Cardiac fibroblast (primary cell): ENCODE measurements around the gene GMPR.
A peak's percentile ranks its signal among the peaks of the same experiment; 100 is the strongest.

Source experiments
- DNase-seq, 2 donors: peaks; one replicate each; pipeline versions ENCODE4 v3.0.0 to v3.0.0-alpha.2; 2010; ENCODE audit warnings: low read depth in 2 of 2
- H3K4me3 ChIP-seq, 2 donors: replicated peaks in 1 of 2; 1 replicate in 1 of 2; 2 replicates in 1 of 2; pipeline ENCODE4 v1.5.1; 2011; ENCODE audit warnings: low read depth in 2 of 2, low read length in 2 of 2, mild to moderate bottlenecking in 2 of 2, moderate library complexity in 1 of 2
- TF ChIP-seq, protein P1 (sequence below): IDR thresholded peaks from one replicate; pipeline ENCODE4 v1.5.1; 2011; ENCODE audit warnings: low read depth, mild to moderate bottlenecking, low read length, inconsistent platforms

Gene GMPR

GRCh38 chr6:16313732-16314131 is 75.3 kb downstream of the GMPR start:
- H3K4me3 ChIP-seq, result no peak overlapping the region
- TF ChIP-seq, protein P1, sequence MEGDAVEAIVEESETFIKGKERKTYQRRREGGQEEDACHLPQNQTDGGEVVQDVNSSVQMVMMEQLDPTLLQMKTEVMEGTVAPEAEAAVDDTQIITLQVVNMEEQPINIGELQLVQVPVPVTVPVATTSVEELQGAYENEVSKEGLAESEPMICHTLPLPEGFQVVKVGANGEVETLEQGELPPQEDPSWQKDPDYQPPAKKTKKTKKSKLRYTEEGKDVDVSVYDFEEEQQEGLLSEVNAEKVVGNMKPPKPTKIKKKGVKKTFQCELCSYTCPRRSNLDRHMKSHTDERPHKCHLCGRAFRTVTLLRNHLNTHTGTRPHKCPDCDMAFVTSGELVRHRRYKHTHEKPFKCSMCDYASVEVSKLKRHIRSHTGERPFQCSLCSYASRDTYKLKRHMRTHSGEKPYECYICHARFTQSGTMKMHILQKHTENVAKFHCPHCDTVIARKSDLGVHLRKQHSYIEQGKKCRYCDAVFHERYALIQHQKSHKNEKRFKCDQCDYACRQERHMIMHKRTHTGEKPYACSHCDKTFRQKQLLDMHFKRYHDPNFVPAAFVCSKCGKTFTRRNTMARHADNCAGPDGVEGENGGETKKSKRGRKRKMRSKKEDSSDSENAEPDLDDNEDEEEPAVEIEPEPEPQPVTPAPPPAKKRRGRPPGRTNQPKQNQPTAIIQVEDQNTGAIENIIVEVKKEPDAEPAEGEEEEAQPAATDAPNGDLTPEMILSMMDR, result no peak
- no peak for DNase-seq

DNA sequence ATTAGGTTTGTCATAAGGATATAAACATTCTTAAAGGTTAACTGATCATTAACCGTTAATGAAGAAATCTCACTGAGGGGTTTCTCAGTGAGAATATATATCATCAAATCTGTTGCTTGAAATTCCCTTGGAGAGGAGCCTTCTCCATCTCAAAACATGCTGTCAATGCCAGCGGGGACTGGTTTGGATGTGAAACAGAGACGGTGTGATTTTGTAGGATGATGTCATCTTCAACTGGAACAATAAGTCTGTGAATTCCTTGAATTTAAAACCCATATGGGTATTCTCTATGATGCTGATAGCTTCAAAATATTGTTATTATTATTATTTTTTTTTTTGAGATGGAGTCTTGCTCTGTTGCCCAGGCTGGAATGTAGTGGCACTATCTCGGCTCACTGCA is 75.9 kb downstream of the GMPR start:
- TF ChIP-seq, protein P1, result no peak

DNA sequence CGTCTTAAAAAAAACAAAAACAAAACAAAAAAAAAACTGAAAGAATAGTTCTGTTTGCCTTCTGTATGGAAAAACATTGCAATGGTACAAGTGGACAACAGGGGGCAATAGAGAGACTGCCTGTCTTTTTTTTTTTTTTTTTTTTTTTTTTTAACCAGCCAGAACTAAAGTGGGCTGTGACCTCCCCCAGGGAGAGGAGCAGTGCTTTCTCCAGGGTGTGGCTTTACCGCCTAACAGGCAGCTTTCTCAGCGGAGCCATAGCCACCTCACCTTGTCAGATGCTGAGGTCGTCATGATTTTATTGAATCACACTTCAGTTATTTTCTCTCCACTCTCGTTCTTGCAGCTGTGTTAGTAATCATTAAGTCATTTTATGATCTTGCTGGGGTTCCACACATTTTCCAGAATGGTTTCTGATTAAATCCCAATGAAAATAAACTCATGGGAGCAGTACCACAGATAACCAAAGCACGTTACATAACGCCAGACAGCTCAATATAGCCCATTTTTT is 78.4 kb downstream of the GMPR start:
- DNase-seq, result peak; percentile 52 to 64
- H3K4me3 ChIP-seq, result no peak overlapping the region
- TF ChIP-seq, protein P1, result peak; percentile 88

More for the DNA sequence above, 75.9 kb downstream of the GMPR start:
- no peak for DNase-seq
- H3K4me3 ChIP-seq, result no peak overlapping the region

DNA sequence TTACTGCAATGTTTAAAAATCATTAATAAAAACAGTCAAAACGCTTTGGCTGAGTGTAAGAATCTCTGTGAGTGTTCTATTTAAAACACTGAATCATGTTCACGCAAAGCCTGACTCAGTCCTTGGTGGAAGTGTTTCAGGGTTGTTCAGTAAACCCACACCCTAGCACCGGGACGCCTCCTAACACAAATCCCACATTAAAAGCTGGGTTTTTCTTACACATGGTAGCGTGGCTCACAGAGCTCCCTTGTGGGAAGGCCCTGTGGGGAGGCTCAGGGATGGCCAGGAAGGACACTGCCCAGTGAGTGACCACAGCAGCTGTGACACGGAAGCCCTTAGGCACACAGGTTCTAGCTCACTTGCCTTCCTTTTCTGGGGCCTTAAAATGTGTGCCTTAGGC is 80.2 kb downstream of the GMPR start:
- no peak overlapping the region for H3K4me3 ChIP-seq
- DNase-seq, result peak; percentile 38 to 85
- TF ChIP-seq, protein P1, result no peak

DNA sequence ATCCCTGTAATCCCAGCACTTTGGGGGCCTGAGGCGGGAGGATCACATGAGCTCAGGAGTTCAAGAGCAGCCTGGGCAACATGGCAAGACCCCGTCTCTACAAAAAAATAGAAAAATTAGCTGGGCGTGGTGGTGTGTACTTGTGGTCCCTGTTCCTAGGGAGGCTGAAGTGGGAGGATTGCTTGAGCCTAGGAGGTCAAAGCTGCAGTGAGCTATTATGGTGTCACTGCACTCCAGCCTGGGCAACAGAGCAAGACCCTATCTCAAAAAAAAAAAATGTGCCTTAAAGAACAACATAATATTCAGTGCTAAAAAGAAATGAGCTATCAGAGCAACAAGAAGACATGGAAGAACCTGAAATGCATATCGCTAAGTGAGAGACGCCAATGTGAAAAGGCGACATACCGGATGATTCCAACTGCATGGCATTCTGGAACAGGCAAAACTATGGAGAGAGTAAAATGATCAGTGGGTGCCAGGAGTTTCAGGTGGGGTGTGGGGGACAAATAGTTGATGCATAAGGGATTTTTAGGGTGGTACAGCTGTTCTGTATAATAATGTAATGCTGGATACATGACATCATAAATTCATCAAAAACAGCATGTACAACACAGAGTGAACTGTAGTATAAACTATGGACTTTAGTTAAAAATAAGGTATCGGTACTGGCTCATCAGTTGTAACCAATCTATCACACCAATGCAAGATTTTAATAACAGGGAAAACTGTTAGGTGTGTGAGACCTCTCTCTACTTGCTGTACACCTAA is 80.8 kb downstream of the GMPR start:
- TF ChIP-seq, protein P1, result no peak
- no peak overlapping the region for H3K4me3 ChIP-seq
- DNase-seq, result no peak

- peak; percentile 89 to 94 for DNase-seq
- peak overlapping the region in 1 of 2 donors; percentile 33 for H3K4me3 ChIP-seq
- TF ChIP-seq, protein P1, result no peak
Observed at GRCh38 chr6:16319813-16320532, 81.6 kb downstream of the GMPR start.
